ENCODE results near the gene C1QL4. TPM values are rescaled to one million over a fixed set of nuclear protein-coding genes. Genes with fewer than 3 reads are reported as not detected.

Gene C1QL4
- total RNA-seq, 1 donor from 2014 or later, result not detected

GRCh38 chr12:49296034-49296835 is 40.8 kb downstream of the C1QL4 start:
- no peak overlapping the region for H3K27ac Mint-ChIP-seq
- H3K4me1 Mint-ChIP-seq, result peaks cover 21% of the 10 kb centered on the region
- H3K36me3 Mint-ChIP-seq (ENCODE audit: low read depth), result no peaks in the 10 kb centered on the region
- peak overlapping the region; percentile 75 for H3K4me3 Mint-ChIP-seq
- intact Hi-C loops (cut with micrococcal nuclease), result no loop called here
- peak; percentile 90 for DNase-seq
- no peaks in the 10 kb centered on the region for H3K9me3 Mint-ChIP-seq
- peaks cover 58% of the 10 kb centered on the region for H3K27me3 Mint-ChIP-seq

- peak; percentile 66 for DNase-seq
- Mint-ChIP-seq H3K4me3 (no peak within 1 kb of the TSS), H3K4me1 (peaks cover 19% of the 10 kb centered on the region), H3K27ac (no peak within 1 kb of the TSS), H3K36me3 (ENCODE audit: low read depth) (no peaks in the 10 kb centered on the region), H3K27me3 (peaks cover 57% of the 10 kb centered on the region), H3K9me3 (no peaks in the 10 kb centered on the region)
- intact Hi-C loops (cut with micrococcal nuclease), result no loop called here
Observed at GRCh38 chr12:49295082-49295936, 41.7 kb downstream of the C1QL4 start, which contains the start of gene PRPH. TSS of gene PRPH (plus strand) at chr12:49295147. CDS start at chr12:49295201, 54 bp downstream.

GRCh38 chr12:49294804-49295081 is 42.2 kb downstream of the C1QL4 start:
- Mint-ChIP-seq H3K27me3 (peaks cover 57% of the 10 kb centered on the region), H3K27ac (no peak overlapping the region), H3K36me3 (ENCODE audit: low read depth) (no peaks in the 10 kb centered on the region), H3K9me3 (no peaks in the 10 kb centered on the region), H3K4me1 (peaks cover 19% of the 10 kb centered on the region), H3K4me3 (no peak overlapping the region)
- no peak for DNase-seq
- intact Hi-C loops (cut with micrococcal nuclease), result no loop called here

GRCh38 chr12:49294086-49294803 is 42.7 kb downstream of the C1QL4 start:
- no peak for DNase-seq
- intact Hi-C loops (cut with micrococcal nuclease), result no loop called here
- Mint-ChIP-seq H3K9me3 (no peaks in the 10 kb centered on the region), H3K27me3 (peaks cover 57% of the 10 kb centered on the region), H3K4me3 (no peak overlapping the region), H3K36me3 (ENCODE audit: low read depth) (no peaks in the 10 kb centered on the region), H3K4me1 (peaks cover 19% of the 10 kb centered on the region), H3K27ac (no peak overlapping the region)

- no peak for DNase-seq
- H3K36me3 Mint-ChIP-seq (ENCODE audit: low read depth), result no peaks in the 10 kb centered on the region
- H3K27ac Mint-ChIP-seq, result no peak overlapping the region
- peaks cover 21% of the 10 kb centered on the region for H3K4me1 Mint-ChIP-seq
- H3K4me3 Mint-ChIP-seq, result no peak overlapping the region
- intact Hi-C loops (cut with micrococcal nuclease), result no loop called here
- peaks cover 53% of the 10 kb centered on the region for H3K27me3 Mint-ChIP-seq
- no peaks in the 10 kb centered on the region for H3K9me3 Mint-ChIP-seq
Observed at GRCh38 chr12:49293056-49293956, 43.7 kb downstream of the C1QL4 start.

GRCh38 chr12:49292729-49293055 is 44.3 kb downstream of the C1QL4 start:
- Mint-ChIP-seq H3K27ac (no peak overlapping the region), H3K27me3 (peaks cover 53% of the 10 kb centered on the region), H3K36me3 (ENCODE audit: low read depth) (no peaks in the 10 kb centered on the region), H3K9me3 (no peaks in the 10 kb centered on the region), H3K4me1 (peaks cover 18% of the 10 kb centered on the region), H3K4me3 (no peak overlapping the region)
- DNase-seq, result no peak
- intact Hi-C loops (cut with micrococcal nuclease), result no loop called here

- no peaks in the 10 kb centered on the region for H3K36me3 Mint-ChIP-seq (ENCODE audit: low read depth)
- no peak overlapping the region for H3K27ac Mint-ChIP-seq
- no peak overlapping the region for H3K4me3 Mint-ChIP-seq
- no peaks in the 10 kb centered on the region for H3K9me3 Mint-ChIP-seq
- peaks cover 6% of the 10 kb centered on the region for H3K4me1 Mint-ChIP-seq
- DNase-seq, result no peak
- peaks cover 40% of the 10 kb centered on the region for H3K27me3 Mint-ChIP-seq
- intact Hi-C loops (cut with micrococcal nuclease), result loop anchor here (1.0 to 5.0 kb wide), 4 partner anchors 8 to 223 kb away; no protein-coding TSS in a partner anchor
Observed at GRCh38 chr12:49288922-49289555, 47.9 kb downstream of the C1QL4 start.

- Mint-ChIP-seq H3K4me1 (peaks cover 6% of the 10 kb centered on the region), H3K27ac (no peak overlapping the region), H3K9me3 (no peaks in the 10 kb centered on the region), H3K27me3 (peaks cover 36% of the 10 kb centered on the region), H3K36me3 (ENCODE audit: low read depth) (no peaks in the 10 kb centered on the region), H3K4me3 (no peak overlapping the region)
- DNase-seq, result peak; percentile 93
- intact Hi-C loops (cut with micrococcal nuclease), result loop anchor here (1.0 to 5.0 kb wide), 4 partner anchors 9 to 224 kb away; no protein-coding TSS in a partner anchor
Observed at GRCh38 chr12:49288412-49288853, 48.6 kb downstream of the C1QL4 start.

- no peak for DNase-seq
- Mint-ChIP-seq H3K9me3 (no peaks in the 10 kb centered on the region), H3K27me3 (peaks cover 34% of the 10 kb centered on the region), H3K4me1 (peaks cover 6% of the 10 kb centered on the region), H3K36me3 (ENCODE audit: low read depth) (no peaks in the 10 kb centered on the region), H3K4me3 (no peak overlapping the region), H3K27ac (no peak overlapping the region)
- intact Hi-C loops (cut with micrococcal nuclease), result loop anchor here (1.0 to 5.0 kb wide), 4 partner anchors 9 to 224 kb away; no protein-coding TSS in a partner anchor
Observed at GRCh38 chr12:49287876-49288275, 49.1 kb downstream of the C1QL4 start.

- no peak overlapping the region for H3K27ac Mint-ChIP-seq
- no peaks in the 10 kb centered on the region for H3K9me3 Mint-ChIP-seq
- peaks cover 6% of the 10 kb centered on the region for H3K4me1 Mint-ChIP-seq
- H3K36me3 Mint-ChIP-seq (ENCODE audit: low read depth), result no peaks in the 10 kb centered on the region
- intact Hi-C loops (cut with micrococcal nuclease), result loop anchor here (5.0 kb wide), 1 partner anchor 228 kb away; no protein-coding TSS in a partner anchor
- DNase-seq, result no peak
- no peak overlapping the region for H3K4me3 Mint-ChIP-seq
- peaks cover 37% of the 10 kb centered on the region for H3K27me3 Mint-ChIP-seq
Observed at GRCh38 chr12:49284672-49285071, 52.3 kb downstream of the C1QL4 start.

GRCh38 chr12:49283541-49284429 is 53.2 kb downstream of the C1QL4 start:
- peaks cover 41% of the 10 kb centered on the region for H3K27me3 Mint-ChIP-seq

More at GRCh38 chr12:49283541-49284429, 53.2 kb downstream of the C1QL4 start:
- Mint-ChIP-seq H3K4me3 (no peak overlapping the region), H3K36me3 (ENCODE audit: low read depth) (no peaks in the 10 kb centered on the region), H3K27ac (no peak overlapping the region), H3K4me1 (peaks cover 6% of the 10 kb centered on the region), H3K9me3 (no peaks in the 10 kb centered on the region)
- intact Hi-C loops (cut with micrococcal nuclease), result no loop called here
- DNase-seq, result no peak
